Measurements from ENCODE around the gene FAT2.

Gene FAT2

GRCh38 chr5:151562019-151562707 lies 29.0 kb downstream of the FAT2 start:
- DNase-seq (ENCODE audit: extremely low read depth, low read depth) = no peak
- TF ChIP-seq CTCF (IDR thresholded peaks at IDR 0.05; ENCODE audit: low read depth, low read length) = no peak

- TF ChIP-seq CTCF (IDR thresholded peaks at IDR 0.05; ENCODE audit: low read depth, low read length) = no peak
- DNase-seq (ENCODE audit: extremely low read depth, low read depth) = no peak
Measured at GRCh38 chr5:151557951-151558350, 33.2 kb downstream of the FAT2 start.

- no peak for TF ChIP-seq CTCF (IDR thresholded peaks at IDR 0.05; ENCODE audit: low read depth, low read length)
- no peak for DNase-seq (ENCODE audit: extremely low read depth, low read depth)
Measured at GRCh38 chr5:151557466-151557865, 33.7 kb downstream of the FAT2 start.

GRCh38 chr5:151556806-151557205 lies 34.3 kb downstream of the FAT2 start:
- DNase-seq (ENCODE audit: extremely low read depth, low read depth) = no peak

GRCh38 chr5:151555760-151556576 lies 35.2 kb downstream of the FAT2 start:
- no peak for TF ChIP-seq CTCF (IDR thresholded peaks at IDR 0.05; ENCODE audit: low read depth, low read length)
- DNase-seq (ENCODE audit: extremely low read depth, low read depth) = no peak

More at GRCh38 chr5:151556806-151557205, 34.3 kb downstream of the FAT2 start:
- TF ChIP-seq CTCF (IDR thresholded peaks at IDR 0.05; ENCODE audit: low read depth, low read length) = no peak

GRCh38 chr5:151553695-151554094 lies 37.4 kb downstream of the FAT2 start:
- no peak for DNase-seq (ENCODE audit: extremely low read depth, low read depth)
- no peak for TF ChIP-seq CTCF (IDR thresholded peaks at IDR 0.05; ENCODE audit: low read depth, low read length)

- no peak for DNase-seq (ENCODE audit: extremely low read depth, low read depth)
Measured at GRCh38 chr5:151553130-151553670, 37.9 kb downstream of the FAT2 start.

More at GRCh38 chr5:151553130-151553670, 37.9 kb downstream of the FAT2 start:
- no peak for TF ChIP-seq CTCF (IDR thresholded peaks at IDR 0.05; ENCODE audit: low read depth, low read length)

All from AG09319 (cell line).